ENCODE results near the gene CCNY. TPM values are rescaled to one million over a fixed set of nuclear protein-coding genes. Genes with fewer than 3 reads are reported as not detected.

The CCNY gene
- total RNA-seq, 1 donor from 2014 or later: 59.4 TPM

GRCh38 chr10:35561715-35562114 is 225.4 kb downstream of the CCNY start:
- Mint-ChIP-seq H3K27me3 (no peaks in the 10 kb centered on the region), H3K27ac (no peak overlapping the region), H3K4me1 (ENCODE audit: low read depth) (no peaks in the 10 kb centered on the region), H3K4me3 (ENCODE audit: low read depth) (no peak overlapping the region), H3K9me3 (ENCODE audit: low read depth) (no peaks in the 10 kb centered on the region), H3K36me3 (ENCODE audit: insufficient read depth) (peaks cover 10% of the 10 kb centered on the region)
- DNase-seq (ENCODE audit: low spot score, unreplicated experiment): no peak
- TF ChIP-seq, protein P1, sequence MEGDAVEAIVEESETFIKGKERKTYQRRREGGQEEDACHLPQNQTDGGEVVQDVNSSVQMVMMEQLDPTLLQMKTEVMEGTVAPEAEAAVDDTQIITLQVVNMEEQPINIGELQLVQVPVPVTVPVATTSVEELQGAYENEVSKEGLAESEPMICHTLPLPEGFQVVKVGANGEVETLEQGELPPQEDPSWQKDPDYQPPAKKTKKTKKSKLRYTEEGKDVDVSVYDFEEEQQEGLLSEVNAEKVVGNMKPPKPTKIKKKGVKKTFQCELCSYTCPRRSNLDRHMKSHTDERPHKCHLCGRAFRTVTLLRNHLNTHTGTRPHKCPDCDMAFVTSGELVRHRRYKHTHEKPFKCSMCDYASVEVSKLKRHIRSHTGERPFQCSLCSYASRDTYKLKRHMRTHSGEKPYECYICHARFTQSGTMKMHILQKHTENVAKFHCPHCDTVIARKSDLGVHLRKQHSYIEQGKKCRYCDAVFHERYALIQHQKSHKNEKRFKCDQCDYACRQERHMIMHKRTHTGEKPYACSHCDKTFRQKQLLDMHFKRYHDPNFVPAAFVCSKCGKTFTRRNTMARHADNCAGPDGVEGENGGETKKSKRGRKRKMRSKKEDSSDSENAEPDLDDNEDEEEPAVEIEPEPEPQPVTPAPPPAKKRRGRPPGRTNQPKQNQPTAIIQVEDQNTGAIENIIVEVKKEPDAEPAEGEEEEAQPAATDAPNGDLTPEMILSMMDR (IDR thresholded peaks at IDR 0.05; ENCODE audit: unreplicated experiment): no peak

- peaks cover 10% of the 10 kb centered on the region for H3K36me3 Mint-ChIP-seq (ENCODE audit: insufficient read depth)
These were observed 226.1 kb downstream of the CCNY start for GRCh38 chr10:35562427-35562826.

DNA sequence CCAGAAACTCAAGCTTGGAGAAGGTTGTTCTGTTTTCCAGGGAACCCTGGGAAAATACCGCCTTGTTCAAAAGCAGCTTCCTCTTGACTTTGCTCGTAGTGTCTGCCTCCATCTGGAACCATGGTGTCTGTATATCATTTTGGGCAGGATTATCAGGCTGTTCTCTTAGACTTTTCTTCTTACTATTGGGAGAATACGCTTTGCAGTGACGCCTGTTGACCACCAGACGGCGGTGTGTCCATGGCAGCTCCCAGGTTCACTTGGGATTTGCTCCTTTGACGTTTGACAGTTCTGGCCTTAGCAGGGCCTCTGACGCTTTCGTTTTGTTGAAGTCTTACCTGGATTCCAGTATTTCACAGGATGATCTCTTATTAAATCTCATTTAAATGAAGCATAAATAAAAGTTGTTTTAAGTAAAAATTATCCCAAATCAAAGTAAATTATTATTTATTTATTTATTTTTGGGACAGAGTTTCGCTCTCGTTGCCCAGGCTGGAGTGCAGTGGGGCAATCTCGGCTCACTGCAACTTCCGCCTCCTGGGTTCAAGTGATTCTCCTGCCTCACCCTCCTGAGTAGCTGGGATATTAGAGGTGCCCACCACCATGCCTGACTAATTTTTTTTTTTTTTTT is 227.1 kb downstream of the CCNY start:
- no peak overlapping the region for H3K4me3 Mint-ChIP-seq (ENCODE audit: low read depth)
- no peaks in the 10 kb centered on the region for H3K4me1 Mint-ChIP-seq (ENCODE audit: low read depth)
- TF ChIP-seq, protein P1 (IDR thresholded peaks at IDR 0.05; ENCODE audit: unreplicated experiment): peak; percentile 99
- no peaks in the 10 kb centered on the region for H3K9me3 Mint-ChIP-seq (ENCODE audit: low read depth)
- H3K36me3 Mint-ChIP-seq (ENCODE audit: insufficient read depth): peaks cover 10% of the 10 kb centered on the region
- H3K27ac Mint-ChIP-seq: no peak overlapping the region
- DNase-seq (ENCODE audit: low spot score, unreplicated experiment): peak; percentile 38
- H3K27me3 Mint-ChIP-seq: no peaks in the 10 kb centered on the region

More at GRCh38 chr10:35562427-35562826, 226.1 kb downstream of the CCNY start:
- Mint-ChIP-seq H3K9me3 (ENCODE audit: low read depth) (no peaks in the 10 kb centered on the region), H3K27me3 (no peaks in the 10 kb centered on the region), H3K4me1 (ENCODE audit: low read depth) (no peaks in the 10 kb centered on the region), H3K27ac (peak overlapping the region; percentile 26), H3K4me3 (ENCODE audit: low read depth) (no peak overlapping the region)
- no peak for DNase-seq (ENCODE audit: low spot score, unreplicated experiment)
- TF ChIP-seq, protein P1 (IDR thresholded peaks at IDR 0.05; ENCODE audit: unreplicated experiment): no peak

- H3K36me3 Mint-ChIP-seq (ENCODE audit: insufficient read depth): peaks cover 13% of the 10 kb centered on the region
- no peak for DNase-seq (ENCODE audit: low spot score, unreplicated experiment)
- H3K4me1 Mint-ChIP-seq (ENCODE audit: low read depth): no peaks in the 10 kb centered on the region
- no peak overlapping the region for H3K4me3 Mint-ChIP-seq (ENCODE audit: low read depth)
- no peaks in the 10 kb centered on the region for H3K27me3 Mint-ChIP-seq
- TF ChIP-seq, protein P1 (IDR thresholded peaks at IDR 0.05; ENCODE audit: unreplicated experiment): no peak
- H3K27ac Mint-ChIP-seq: no peak overlapping the region
- H3K9me3 Mint-ChIP-seq (ENCODE audit: low read depth): no peaks in the 10 kb centered on the region
These were observed 228.1 kb downstream of the CCNY start for GRCh38 chr10:35564341-35564968.

GRCh38 chr10:35565602-35566081 is 229.3 kb downstream of the CCNY start:
- TF ChIP-seq, protein P1 (IDR thresholded peaks at IDR 0.05; ENCODE audit: unreplicated experiment): no peak
- H3K27ac Mint-ChIP-seq: peak overlapping the region; percentile 49
- peaks cover 17% of the 10 kb centered on the region for H3K36me3 Mint-ChIP-seq (ENCODE audit: insufficient read depth)
- no peaks in the 10 kb centered on the region for H3K27me3 Mint-ChIP-seq
- H3K9me3 Mint-ChIP-seq (ENCODE audit: low read depth): no peaks in the 10 kb centered on the region
- no peaks in the 10 kb centered on the region for H3K4me1 Mint-ChIP-seq (ENCODE audit: low read depth)
- DNase-seq (ENCODE audit: low spot score, unreplicated experiment): no peak
- no peak overlapping the region for H3K4me3 Mint-ChIP-seq (ENCODE audit: low read depth)
